ES-I3 (cell line): Measurements from ENCODE around the gene LETMD1.
"Not testable (repeated sequence)": the region's sequence is repeated elsewhere in the genome, so short reads cannot be mapped to it uniquely, and the experiment has no call there.

Experiments used
- H3K36me3 ChIP-seq: 2 replicates; pipeline ENCODE4 v1.6.1; 2013; ENCODE audit warnings: mild to moderate bottlenecking, low read length, control low read depth, moderate library complexity; ENCODE audit not compliant: insufficient read depth
- H3K4me1 ChIP-seq: 2 replicates; pipeline ENCODE4 v1.6.1; 2013; ENCODE audit warnings: mild to moderate bottlenecking, control low read depth, low read length; ENCODE audit not compliant: insufficient read depth
- H3K9ac ChIP-seq: 2 replicates; pipeline ENCODE4 v1.6.1; 2013; ENCODE audit warnings: low read depth, mild to moderate bottlenecking, low read length, moderate library complexity
- H3K9me3 ChIP-seq: 2 replicates; pipeline ENCODE4 v1.6.1; 2013; ENCODE audit warnings: mild to moderate bottlenecking, low read length, moderate library complexity; ENCODE audit not compliant: control insufficient read depth, insufficient read depth

LETMD1 gene, protein sequence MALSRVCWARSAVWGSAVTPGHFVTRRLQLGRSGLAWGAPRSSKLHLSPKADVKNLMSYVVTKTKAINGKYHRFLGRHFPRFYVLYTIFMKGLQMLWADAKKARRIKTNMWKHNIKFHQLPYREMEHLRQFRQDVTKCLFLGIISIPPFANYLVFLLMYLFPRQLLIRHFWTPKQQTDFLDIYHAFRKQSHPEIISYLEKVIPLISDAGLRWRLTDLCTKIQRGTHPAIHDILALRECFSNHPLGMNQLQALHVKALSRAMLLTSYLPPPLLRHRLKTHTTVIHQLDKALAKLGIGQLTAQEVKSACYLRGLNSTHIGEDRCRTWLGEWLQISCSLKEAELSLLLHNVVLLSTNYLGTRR

DNA sequence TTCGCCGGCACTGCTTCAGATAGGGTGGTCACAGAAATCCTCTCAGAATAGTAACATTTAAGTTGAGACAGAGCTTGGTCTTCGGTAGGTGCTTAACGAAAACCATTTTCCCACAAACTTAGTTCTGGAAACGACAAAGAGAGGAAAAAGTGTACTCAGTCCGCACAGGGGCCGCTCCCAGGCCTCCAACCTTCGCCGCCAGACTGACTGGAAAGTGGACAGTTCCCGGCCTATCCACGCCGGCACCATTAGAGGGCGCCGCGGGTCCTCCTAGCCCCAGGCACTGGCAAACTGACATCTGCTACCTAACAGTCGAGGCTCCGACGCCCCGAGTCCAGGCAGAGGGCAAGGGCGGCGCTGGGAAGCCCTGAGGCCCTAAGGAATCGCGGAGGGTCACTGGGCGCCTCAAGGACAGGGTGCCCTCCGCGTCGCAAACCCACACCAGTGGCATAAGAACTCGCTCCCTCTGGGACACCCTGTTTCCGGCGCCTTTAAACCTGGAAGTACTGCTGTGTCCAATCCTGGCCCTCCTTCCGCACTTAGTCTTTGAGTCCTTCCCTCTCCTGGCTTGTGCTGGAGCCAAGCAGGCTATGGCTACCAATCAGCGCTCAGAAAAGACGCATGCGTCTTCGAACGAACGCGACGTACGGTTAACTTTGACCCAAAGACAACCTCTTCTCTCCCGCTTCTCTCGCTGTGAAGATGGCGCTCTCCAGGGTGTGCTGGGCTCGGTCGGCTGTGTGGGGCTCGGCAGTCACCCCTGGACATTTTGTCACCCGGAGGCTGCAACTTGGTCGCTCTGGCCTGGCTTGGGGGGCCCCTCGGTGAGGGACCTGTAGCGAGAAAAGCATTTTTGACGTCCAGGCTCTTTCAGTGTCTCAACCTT lies at the start of gene LETMD1:
Gene LETMD1, plus strand, starts transcription at position 673 of the 886 bp plus-strand sequence. Its CDS starts 30 bp downstream, at position 703.
- H3K4me1 ChIP-seq, result peaks cover 8% of the 10 kb centered on the region; the same call in 1 of the 2 replicates

DNA sequence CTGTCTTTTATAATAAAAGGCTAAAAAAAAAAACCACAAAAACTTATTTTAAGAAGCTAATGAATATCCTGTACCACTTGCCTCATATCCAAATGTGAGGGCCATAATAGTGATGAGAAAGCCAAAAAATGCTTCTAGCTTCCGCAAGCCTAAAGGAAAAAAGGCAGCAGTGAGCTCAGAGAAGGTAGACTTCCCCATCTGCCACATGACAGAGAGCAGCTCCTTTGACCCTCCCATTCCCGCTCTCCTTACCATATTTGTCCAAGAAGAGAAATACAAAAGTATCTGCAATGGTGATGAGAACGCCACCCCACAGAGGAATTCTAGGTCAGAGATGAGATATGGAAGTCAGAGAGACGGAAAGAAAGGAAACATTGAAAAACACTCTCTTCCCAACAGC lies 49.0 kb upstream of the LETMD1 start:
- Histone ChIP-seq H3K4me1 (no peaks in the 10 kb centered on the region), H3K36me3 (peaks cover 7% of the 10 kb centered on the region; the same call in 1 of the 2 replicates), H3K9me3 (no peaks in the 10 kb centered on the region), H3K9ac (no peak overlapping the region)

More for the DNA sequence above, at the start of gene LETMD1:
- Histone ChIP-seq H3K9ac (peak within 1 kb of the TSS; percentile 94), H3K9me3 (no peaks in the 10 kb centered on the region), H3K36me3 (peaks cover 9% of the 10 kb centered on the region)

DNA sequence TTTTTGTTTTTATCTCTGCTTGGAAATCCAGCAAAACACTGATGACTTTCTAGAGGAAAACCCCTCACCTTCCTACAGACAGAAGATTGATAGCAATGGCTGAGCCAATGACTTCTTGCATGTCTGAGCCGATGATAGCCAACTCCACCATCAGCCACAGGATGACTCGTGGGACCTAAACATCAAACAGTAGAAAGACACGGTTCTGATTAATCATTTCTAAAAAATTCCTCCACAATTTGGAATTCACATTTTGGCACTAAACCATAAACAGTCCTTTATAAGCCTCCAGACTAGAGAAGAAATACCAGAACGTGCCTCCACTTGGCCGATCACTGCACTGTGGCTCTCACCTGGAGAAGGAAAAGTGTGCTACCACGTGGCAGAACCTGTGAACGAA lies 47.9 kb upstream of the LETMD1 start:
- Histone ChIP-seq H3K9ac (no peak overlapping the region), H3K4me1 (no peaks in the 10 kb centered on the region), H3K9me3 (no peaks in the 10 kb centered on the region), H3K36me3 (peaks cover 7% of the 10 kb centered on the region; the same call in 1 of the 2 replicates)

DNA sequence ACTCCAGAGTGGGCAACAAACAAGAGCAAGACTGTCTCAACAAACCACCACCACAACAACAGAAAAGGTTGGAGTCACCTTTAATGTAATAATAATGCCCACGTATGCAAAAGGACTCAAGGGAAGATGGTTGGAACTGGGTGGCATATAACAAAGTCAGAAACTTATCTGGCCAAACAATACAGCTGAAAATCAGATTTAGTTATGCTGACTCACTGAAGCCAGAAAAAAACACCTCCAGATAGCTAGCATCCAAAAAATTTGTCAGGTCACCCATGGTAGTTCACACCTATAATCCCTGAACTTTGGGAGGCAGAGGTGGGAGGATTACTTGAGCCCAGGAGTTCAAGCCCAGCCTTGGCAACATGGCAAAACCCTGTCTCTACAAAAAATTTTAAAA lies 46.3 kb upstream of the LETMD1 start:
- peaks cover 6% of the 10 kb centered on the region; the same call in 1 of the 2 replicates for H3K36me3 ChIP-seq
- H3K9ac ChIP-seq, result no peak overlapping the region
- no peaks in the 10 kb centered on the region for H3K9me3 ChIP-seq
- H3K4me1 ChIP-seq, result no peaks in the 10 kb centered on the region

DNA sequence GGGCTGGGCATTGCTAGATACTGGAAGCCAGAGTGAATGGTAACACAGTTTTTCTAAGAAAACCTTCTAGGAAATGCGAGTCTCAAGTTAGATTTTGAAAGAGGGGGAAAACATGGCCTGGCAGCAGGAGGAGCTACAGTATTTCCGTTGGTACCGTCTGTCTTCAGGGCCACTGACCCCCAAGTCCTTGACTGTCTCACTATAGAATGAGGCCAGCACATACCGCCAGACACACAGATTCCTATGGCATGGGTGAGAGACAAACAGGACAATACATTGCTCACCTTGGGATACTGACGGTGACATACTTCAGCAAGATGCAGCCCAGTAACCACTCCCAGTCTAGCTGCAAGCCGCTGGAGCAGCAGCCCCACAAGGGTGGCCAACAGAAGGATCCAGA lies 43.6 kb upstream of the LETMD1 start:
- Histone ChIP-seq H3K36me3 (peaks cover 6% of the 10 kb centered on the region; the same call in 1 of the 2 replicates), H3K9me3 (no peaks in the 10 kb centered on the region), H3K9ac (no peak overlapping the region), H3K4me1 (peaks cover 8% of the 10 kb centered on the region)

DNA sequence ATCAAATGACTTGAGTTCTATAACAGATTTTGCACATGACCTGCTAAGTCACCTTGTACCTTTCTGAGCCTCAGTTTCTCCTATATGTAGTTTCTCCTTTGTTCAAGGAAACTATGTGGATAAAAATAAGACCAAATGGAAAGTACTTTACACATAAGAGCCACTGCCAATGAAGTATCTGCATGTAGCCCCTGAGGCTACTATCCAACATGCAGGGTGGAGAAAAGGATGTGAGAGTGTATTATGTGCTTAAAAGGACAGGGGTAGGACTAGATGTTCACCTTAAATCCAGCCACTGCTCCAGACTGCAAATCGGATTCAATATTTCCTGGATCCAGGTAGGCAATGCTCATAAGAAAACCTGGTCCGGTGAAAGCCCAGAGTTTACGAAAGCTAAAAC lies 43.1 kb upstream of the LETMD1 start:
- H3K9ac ChIP-seq, result no peak overlapping the region
- no peaks in the 10 kb centered on the region for H3K9me3 ChIP-seq
- peaks cover 6% of the 10 kb centered on the region; the same call in 1 of the 2 replicates for H3K36me3 ChIP-seq
- peaks cover 8% of the 10 kb centered on the region for H3K4me1 ChIP-seq

DNA sequence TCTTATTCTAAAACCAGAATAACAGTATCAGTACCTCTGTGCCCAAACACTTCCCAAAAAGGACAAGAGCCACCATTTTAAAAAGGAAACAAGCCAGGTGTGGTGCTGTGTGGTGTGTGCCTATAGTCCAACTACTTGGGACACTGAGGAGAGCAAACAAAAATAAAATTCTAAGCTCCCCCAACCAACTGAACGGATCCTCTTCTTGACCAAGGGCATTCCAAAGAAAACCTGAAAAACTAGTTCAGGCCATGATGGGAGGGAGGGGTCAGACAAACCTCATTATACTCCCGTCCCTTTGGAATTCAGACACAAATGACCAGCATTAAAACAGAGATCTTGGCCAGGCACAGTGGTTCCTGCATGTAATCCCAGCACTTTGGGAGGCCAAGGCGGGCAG lies 42.5 kb upstream of the LETMD1 start:
- Histone ChIP-seq H3K9me3 (no peaks in the 10 kb centered on the region), H3K36me3 (peaks cover 2% of the 10 kb centered on the region; the same call in 1 of the 2 replicates), H3K9ac (no peak overlapping the region), H3K4me1 (peaks cover 8% of the 10 kb centered on the region)

DNA sequence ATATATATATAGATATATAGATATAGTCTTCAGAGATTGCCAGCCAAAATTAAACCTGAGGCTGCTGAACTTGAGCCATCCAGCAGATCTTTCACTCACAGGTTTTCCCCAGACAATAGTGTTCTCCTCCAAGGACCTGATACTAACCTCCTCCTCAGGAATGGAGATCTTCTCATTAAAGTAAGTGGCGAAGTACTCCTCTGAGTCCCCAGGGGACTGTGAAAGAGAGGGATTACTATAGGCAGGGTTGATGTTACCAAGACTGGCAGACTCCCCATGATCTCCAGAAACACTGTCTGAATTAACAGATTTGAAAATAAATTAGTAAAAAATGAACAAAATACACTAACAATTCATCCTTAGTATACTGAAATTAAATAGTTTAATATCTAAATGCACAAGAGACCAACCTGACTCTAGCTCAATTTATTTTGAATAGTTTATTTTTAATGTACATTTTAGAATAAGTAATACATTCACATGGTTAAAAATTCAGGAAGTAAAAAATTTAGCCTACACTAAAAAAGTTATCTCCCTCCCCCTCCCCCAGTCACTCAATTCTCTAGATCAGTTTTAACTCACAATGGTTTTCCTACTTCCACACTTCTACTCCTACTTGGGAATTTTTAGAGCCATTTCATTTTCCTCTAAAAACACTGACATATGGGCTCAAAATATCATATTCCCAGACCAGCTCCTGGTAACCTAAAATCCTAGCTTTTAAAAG lies 39.6 kb upstream of the LETMD1 start:
- H3K36me3 ChIP-seq, result peaks cover 2% of the 10 kb centered on the region; the same call in 1 of the 2 replicates
- H3K9me3 ChIP-seq, result no peaks in the 10 kb centered on the region
- no peak overlapping the region for H3K9ac ChIP-seq
- peaks cover 8% of the 10 kb centered on the region for H3K4me1 ChIP-seq

DNA sequence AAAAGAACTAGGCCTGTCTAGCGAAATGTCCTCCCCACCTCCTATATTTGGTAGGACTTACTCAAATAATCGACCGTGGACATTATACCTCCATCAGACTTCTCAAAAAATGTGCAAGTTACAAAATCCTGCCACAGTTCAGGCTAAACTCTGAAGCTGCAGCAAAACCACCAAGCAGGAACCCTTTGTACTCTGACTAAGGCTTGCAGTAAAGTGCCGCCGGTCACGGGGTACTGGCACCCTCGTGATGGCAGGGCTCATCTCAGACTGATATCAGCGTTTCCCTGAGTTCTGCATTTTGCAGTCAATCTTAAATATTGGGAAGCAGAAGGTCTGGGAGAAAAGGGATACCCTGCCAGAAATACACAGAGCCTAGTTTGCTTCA lies 39.1 kb upstream of the LETMD1 start:
- Histone ChIP-seq H3K36me3 (peaks cover 2% of the 10 kb centered on the region; the same call in 1 of the 2 replicates), H3K9ac (no peak overlapping the region), H3K4me1 (peaks cover 8% of the 10 kb centered on the region), H3K9me3 (no peaks in the 10 kb centered on the region)

DNA sequence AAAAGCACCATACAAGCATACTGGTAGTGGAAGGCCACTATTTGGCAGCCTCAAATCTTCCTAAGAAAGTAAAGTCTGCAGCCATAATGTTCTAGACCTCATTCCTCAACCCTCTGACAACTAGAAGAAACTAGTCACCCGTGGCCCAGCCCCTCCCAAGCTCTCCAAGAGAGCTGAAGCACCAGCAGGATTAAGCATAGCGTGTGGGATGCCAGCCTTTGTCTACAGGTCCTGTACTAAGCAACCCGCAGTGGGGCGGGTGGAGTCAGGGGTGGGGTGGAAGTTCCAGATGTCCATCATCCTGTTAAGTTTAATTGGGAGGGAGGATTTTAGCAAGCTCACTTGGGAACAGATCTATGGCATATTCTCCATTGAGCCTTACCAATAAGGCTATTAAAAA lies 36.2 kb upstream of the LETMD1 start:
- Histone ChIP-seq H3K9me3 (no peaks in the 10 kb centered on the region), H3K4me1 (peaks cover 8% of the 10 kb centered on the region), H3K9ac (no peak overlapping the region), H3K36me3 (no peaks in the 10 kb centered on the region; the same call in 1 of the 2 replicates)

DNA sequence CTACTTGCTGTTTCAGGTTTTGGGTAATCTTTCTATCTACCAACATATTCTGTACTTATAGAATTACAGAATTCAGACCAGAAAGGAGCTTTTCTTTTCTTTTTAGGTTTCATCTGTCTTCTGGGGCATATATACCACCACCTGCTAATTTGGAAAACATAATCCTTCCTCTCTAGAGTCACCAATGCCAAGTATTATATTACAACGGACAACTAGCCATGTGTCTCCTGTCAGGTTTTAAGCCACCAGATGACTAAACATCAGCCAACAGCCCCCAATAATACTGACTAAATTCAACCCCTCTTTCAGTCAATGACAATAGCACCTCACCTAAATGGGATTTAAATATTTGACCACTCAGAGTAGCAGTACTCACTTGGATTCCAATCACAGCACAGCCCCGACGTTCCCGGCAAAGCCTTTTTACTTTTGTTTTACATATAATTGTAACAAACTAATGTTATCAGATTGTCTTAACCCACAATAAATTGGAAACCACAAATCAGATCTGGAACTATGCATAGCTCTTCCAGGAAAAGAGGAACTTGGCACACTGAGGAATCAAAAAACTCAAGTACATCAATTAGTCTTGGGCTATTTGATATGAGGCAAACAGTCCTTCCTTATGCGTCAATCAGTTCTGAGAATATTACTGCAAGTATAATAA lies 35.4 kb upstream of the LETMD1 start:
- H3K4me1 ChIP-seq, result peaks cover 8% of the 10 kb centered on the region
- no peak overlapping the region for H3K9ac ChIP-seq
- H3K36me3 ChIP-seq, result no peaks in the 10 kb centered on the region
- no peaks in the 10 kb centered on the region for H3K9me3 ChIP-seq

DNA sequence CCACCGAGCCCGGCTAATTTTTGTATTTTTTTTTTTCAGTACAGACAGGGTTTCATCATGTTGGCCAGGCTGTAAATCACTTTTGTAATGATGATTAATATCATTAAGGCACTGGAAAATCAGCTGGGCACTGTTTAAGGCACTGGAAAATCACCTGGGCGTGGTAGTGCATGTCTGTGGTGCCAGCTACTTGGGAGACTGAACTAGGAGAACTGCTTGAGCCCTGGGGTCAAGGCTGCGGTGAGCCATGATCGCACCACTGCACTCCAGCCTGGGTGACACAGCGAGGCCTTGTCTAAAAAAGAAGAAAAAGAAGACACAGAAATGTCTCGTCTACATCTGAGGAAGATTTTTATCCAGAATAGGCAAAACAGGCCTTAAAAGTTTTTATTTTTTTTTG lies 34.7 kb upstream of the LETMD1 start:
- H3K36me3 ChIP-seq, result no peaks in the 10 kb centered on the region
- no peaks in the 10 kb centered on the region for H3K9me3 ChIP-seq
- peaks cover 8% of the 10 kb centered on the region for H3K4me1 ChIP-seq
- H3K9ac ChIP-seq, result no peak overlapping the region

DNA sequence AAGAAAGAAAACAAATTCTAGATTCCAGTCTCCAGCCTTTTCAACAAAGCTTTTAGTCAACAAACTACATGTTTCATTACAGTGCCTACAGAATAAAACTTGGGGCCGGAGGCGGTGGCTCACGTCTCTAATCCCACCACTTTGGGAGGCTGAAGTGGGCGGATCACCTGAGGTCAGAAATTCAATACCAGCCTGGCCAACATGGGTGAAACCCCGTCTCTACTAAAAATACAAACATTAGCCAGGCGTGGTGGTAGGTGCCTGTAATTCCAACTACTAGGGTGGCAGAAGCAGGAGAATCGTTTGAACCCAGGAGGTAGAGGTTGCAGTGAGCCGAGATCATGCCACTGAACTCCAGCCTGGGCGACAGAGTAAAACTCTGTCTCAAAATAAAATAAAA lies 33.7 kb upstream of the LETMD1 start:
- H3K36me3 ChIP-seq, H3K9ac ChIP-seq, H3K9me3 ChIP-seq, H3K4me1 ChIP-seq: not testable (repeated sequence)

DNA sequence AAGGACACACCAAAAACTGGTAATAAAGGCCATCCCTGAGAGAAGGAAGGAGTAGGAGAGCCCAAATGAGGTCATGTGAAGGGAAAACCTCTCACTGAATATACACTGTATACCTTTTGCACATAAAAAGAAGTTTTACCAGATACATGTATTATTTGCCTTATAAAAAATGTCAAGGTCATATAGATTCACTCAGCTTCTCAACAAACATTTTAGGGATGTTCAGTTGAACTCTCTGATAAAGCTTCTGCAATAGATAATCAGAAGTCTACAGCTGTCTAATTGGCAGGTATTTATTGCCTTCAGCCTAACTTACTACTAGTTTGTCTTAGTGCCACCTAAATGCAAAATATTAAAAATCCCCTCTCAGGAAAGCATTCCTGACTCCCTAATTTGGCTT lies 30.7 kb upstream of the LETMD1 start:
- Histone ChIP-seq H3K9me3 (no peaks in the 10 kb centered on the region), H3K4me1 (no peaks in the 10 kb centered on the region), H3K36me3 (no peaks in the 10 kb centered on the region), H3K9ac (no peak overlapping the region)
